Fibroblast of lung (primary cell): ENCODE data around the gene BCAS3.

Source experiments
- CTCF ChIP-seq, 2 donors: IDR thresholded peaks in 1 of 2; conservative IDR thresholded peaks in 1 of 2; 1 replicate in 1 of 2; 2 replicates in 1 of 2; pipeline ENCODE4 v1.5.1; 2011 to 2012; ENCODE audit warnings: low read length in 2 of 2, control low read depth in 1 of 2, inconsistent platforms in 1 of 2, low read depth in 1 of 2, mild to moderate bottlenecking in 1 of 2
- EZH2 ChIP-seq: IDR thresholded peaks from 2 replicates; pipeline ENCODE4 v1.5.1; 2012; ENCODE audit warnings: low read length, control low read depth, mild to moderate bottlenecking; ENCODE audit errors: missing control alignments

DNA sequence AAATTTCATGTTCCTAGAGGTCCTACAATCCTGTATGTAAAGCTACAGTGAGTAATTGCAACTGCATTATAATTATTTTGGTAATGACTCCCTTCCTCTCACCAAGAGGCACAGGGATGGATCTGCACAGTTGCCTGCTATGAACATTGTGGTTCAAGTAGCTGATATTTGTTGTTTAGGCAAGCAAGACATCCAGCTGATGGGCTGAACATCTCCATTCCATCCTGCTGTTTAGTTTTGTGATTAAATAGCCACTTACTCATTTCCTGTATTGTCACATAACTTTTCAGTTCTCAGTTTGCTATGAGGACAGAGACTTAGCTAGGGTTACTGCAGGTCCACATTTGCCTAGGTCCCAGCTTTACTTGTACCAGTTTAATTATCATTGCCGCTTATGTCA lies 540.8 kb downstream of the BCAS3 start:
- TF ChIP-seq EZH2 (no peak), CTCF (conservative IDR thresholded peaks at IDR 0.05 in 1 of 2, IDR thresholded peaks at IDR 0.05 in 1 of 2; ENCODE audit: low read depth in 1 of 2, low read length in 2 of 2) (no peak)
